NB4 (cell line): ENCODE measurements around the gene ZNF692.

Experiments used
- DNase-seq: peaks from one replicate; pipeline ENCODE4 v3.0.0; 2010; ENCODE audit warnings: low read depth
- H3K4me3 ChIP-seq: one replicate; pipeline ENCODE4 v1.5.1; 2011; ENCODE audit warnings: mild to moderate bottlenecking, low read depth, low read length, moderate library complexity
- CTCF ChIP-seq: IDR thresholded peaks from one replicate; pipeline ENCODE4 v1.5.1; 2012; ENCODE audit warnings: low read depth, low read length
- MYC ChIP-seq: IDR thresholded peaks from 2 replicates; pipeline ENCODE4 v1.6.1; 2011; ENCODE audit warnings: low read depth, low read length
- POLR2A ChIP-seq: IDR thresholded peaks from 2 replicates; pipeline ENCODE4 v1.6.1; 2011; ENCODE audit warnings: mild to moderate bottlenecking; ENCODE audit not compliant: insufficient read length; ENCODE audit errors: extremely low read depth
- TF ChIP-seq, protein P1 (sequence below): IDR thresholded peaks from 2 replicates; pipeline ENCODE4 v1.6.1; 2011; ENCODE audit warnings: low read depth, low read length

Gene ZNF692

DNA sequence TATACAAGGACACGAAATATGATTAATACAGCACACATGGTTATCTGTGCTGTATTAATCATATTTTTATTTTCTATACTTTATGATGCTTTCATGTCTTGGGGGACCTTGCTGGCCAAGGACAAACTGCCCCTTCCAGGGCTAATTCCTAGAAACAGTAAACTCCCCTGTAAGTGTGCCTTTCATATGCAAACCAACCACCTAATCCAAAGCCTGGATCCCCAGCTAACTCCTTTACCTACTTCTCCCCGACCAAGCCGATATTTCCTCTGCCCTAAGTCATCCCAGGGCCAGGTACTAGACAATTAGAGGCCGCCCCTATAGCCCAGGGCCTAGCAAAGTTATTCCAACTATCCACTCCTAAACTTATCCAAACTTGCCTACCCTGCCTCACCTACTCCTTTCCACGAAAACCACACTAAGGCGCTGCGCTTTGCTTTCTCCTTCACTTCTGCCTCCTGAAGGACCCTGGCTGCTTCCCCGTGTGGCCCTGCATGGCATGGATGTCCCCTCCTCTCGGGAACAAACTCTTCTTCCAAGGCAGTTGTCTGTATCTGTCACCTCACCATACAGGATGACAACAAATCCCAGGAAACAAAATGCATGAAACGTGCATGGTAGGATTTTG lies 43.4 kb downstream of the ZNF692 start:
- TF ChIP-seq MYC: no peak
- no peak overlapping the region for H3K4me3 ChIP-seq
- DNase-seq: no peak

- TF ChIP-seq POLR2A (no peak), CTCF (no peak)
- TF ChIP-seq, protein P1, sequence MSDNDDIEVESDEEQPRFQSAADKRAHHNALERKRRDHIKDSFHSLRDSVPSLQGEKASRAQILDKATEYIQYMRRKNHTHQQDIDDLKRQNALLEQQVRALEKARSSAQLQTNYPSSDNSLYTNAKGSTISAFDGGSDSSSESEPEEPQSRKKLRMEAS: no peak
- DNase-seq: no peak
- H3K4me3 ChIP-seq: no peak overlapping the region
Observed at GRCh38 chr1:248814351-248814750, 44.5 kb downstream of the ZNF692 start.

- no peak for DNase-seq
- TF ChIP-seq, protein P1: no peak
- no peak for TF ChIP-seq MYC
- TF ChIP-seq CTCF: no peak
- no peak for TF ChIP-seq POLR2A
- no peak overlapping the region for H3K4me3 ChIP-seq
Observed at GRCh38 chr1:248813546-248813945, 45.3 kb downstream of the ZNF692 start.

GRCh38 chr1:248812736-248813425 lies 46.0 kb downstream of the ZNF692 start:
- TF ChIP-seq POLR2A: no peak
- TF ChIP-seq MYC: no peak
- TF ChIP-seq CTCF: no peak
- TF ChIP-seq, protein P1: no peak
- DNase-seq: no peak
- H3K4me3 ChIP-seq: no peak overlapping the region

DNA sequence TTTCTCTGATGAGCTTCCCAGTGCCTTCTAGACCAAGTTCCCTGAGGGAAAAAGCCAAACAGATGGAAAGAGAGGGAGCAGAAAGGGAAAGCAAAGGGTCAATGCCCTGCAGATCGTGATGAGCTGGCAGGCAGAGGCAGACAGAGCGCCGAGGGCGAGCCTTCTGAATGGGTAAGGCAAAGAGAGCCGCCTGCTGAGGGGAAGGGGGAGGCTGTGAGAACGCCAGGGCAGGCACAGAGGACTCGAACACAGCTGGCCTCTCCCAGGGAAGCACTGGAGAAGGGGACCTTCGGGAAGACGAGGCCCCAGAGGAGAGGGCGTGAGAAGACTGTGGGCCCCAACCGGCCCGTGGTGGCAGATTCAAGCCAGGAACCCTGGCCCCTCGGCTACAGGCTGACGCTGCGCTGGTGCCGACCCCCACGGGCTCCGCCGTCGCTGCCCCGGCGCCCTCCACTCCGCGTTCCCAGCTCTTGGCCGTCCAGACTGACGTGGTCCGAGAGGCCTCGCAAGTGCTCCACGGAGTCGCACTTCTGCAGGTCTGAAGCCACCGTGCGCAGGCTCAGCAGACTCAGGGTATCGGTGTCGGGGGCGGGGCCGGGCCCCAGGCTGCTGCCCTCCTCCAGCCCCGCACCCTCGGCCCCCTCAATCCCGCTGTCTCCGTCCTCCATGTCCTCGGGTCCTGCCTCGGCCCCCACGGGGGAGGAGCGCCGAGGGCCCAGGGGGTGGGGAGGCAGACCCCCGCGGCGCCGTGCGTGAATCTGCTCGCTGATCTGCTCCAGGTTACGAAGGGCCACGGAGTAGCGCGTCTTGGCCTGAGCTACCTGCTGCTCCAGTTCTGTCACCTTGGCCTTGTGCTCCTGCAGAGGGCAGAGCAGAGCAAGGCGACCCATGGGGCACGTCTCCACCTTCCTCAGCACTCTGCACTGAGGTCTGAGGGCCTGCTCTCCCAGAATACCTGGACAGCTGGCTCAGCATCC lies 47.1 kb downstream of the ZNF692 start:
- TF ChIP-seq CTCF (no peak), POLR2A (no peak), MYC (no peak)
- TF ChIP-seq, protein P1: no peak
- DNase-seq: peak; percentile 18
- no peak overlapping the region for H3K4me3 ChIP-seq
